Frontal cortex (tissue), 4 donors: Measurements from ENCODE around the gene RAD9B. TPM values are rescaled to one million over a fixed set of nuclear protein-coding genes. Genes with fewer than 3 reads are reported as not detected.
"Not testable (repeated sequence)": the region's sequence is repeated elsewhere in the genome, so short reads cannot be mapped to it uniquely, and the experiment has no call there.

Experiments
- DNase-seq, 2 donors: peaks; one replicate each; pipeline ENCODE4 v3.0.0; 2012; ENCODE audit warnings: low spot score in 2 of 2
- FAIRE-seq: peaks from 2 replicates; lab custom pipeline; 2012; peaks lifted over from hg19 to GRCh38; lab: Jason Lieb, UNC
- total RNA-seq: library from RNA; depleted of rRNA; stranded (reverse); fragments of >200 nt; gene quantifications from one replicate; pipeline ENCODE4 v1.2.3, GENCODE V29; 2014
- donor health status: control.
- donor health status: control.
- donor health status: control.

RAD9B gene
- total RNA-seq, 1 donor from 2014 or later, result 1.2 TPM

DNA sequence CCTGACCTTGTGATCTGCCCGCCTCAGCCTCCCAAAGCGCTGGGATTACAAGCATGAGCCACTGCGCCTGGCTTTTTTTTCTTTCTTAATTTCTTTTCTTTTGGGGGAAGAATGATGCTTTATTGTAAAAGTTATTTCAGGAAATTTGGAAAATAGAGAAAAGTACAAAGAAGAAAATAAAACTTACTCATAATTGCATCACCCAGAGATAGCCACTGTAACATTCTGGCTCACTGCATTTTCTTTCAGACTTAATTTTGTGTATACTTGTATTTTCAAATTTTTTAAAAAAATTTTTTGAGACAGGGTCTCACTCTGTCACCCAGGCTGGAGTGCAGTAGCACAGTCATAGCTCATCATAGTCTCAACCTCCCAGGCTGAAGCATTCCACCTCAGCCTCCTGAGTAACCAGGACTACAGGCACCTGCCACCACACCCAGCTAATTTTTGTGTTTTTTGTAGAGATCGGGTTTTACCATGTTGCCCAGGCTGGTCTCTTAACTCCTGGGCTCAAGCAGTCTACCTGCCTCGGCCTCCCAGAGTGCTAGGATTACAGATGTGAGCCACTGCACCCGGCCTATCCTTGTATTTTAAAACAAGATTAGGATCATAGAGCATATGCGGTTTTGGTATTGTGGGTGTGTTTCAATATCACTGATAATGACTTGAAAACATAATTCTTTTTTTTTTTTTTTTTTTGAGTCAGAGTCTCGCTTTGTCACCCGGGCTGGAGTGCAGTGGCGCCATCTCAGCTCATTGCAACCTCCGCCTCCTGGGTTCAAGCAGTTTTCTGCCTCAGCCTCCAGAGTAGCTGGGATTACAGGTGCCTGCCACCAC is 19.0 kb downstream of the RAD9B start:
- not testable (repeated sequence) for DNase-seq, FAIRE-seq

GRCh38 chr12:110528277-110528839 is 26.2 kb downstream of the RAD9B start:
- no peak for FAIRE-seq
- no peak for DNase-seq

DNA sequence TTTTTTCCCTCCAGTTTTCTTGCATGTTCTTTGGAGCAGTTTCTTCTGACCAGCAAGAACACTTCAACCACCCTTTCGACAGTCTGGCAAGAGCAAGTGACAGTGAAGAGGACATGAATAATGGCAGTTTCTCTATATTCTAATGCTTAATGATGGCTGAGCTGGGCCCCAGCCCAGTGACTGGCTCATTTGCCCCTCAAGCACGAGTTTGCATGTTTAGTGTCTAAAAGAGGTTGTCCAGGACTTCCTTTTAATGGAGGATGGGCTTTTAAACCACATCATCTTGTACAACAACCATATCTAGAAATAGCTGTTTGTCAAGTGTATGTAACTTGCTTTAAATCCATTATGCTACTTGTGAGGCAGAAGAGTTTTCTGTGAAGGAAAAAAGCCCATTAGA is 28.4 kb downstream of the RAD9B start:
- no peak for DNase-seq
- FAIRE-seq, result no peak

DNA sequence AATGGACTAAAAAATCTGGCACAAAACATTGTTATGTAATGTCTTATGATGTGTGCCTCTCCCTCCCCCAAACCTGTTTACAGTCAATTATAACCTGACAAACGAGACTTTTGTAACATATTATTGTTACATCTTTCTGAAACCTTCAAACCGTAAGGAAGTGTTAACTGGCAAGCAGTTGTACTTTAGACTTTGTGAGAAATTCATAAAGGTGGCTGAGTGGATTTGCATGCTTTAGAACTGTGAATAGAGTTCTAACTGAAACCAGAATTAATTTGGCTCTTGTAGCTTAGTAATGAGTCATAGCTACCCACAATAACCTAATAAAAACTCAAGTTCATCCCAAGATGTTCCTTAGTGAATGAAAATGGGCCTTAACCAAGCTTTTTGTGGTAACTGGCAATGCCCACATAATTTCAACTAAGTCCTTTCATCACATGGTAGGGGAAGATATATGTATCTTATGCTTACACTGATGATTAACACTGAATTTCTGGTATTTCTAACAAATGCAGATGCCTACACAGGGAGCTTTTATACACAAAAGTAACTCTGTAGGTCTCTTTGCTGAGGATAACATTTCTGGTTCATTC is 29.7 kb downstream of the RAD9B start:
- DNase-seq, result peak in 1 of 2 donors; percentile 25
- FAIRE-seq, result no peak

DNA sequence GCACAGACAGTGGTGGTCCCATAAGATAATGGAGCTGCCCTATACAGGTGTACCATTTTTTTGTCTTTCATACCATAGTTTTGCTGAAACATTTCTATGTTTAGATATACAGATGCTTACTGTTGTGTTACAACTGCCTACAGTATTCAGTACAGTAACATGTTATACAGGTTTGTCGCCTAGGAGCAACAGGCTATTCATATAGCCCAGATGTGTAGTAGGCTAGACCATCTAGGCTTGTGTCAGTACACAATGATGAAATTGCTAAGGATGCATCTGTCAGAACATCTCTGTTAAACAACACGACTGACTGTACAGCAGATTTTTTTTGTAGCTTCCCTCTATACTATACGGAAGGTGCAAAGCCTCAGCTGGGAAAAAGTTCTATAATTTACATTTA is 30.5 kb downstream of the RAD9B start:
- FAIRE-seq (no peak), DNase-seq (no peak)

GRCh38 chr12:110533607-110534006 is 31.5 kb downstream of the RAD9B start:
- no peak for DNase-seq
- no peak for FAIRE-seq

DNA sequence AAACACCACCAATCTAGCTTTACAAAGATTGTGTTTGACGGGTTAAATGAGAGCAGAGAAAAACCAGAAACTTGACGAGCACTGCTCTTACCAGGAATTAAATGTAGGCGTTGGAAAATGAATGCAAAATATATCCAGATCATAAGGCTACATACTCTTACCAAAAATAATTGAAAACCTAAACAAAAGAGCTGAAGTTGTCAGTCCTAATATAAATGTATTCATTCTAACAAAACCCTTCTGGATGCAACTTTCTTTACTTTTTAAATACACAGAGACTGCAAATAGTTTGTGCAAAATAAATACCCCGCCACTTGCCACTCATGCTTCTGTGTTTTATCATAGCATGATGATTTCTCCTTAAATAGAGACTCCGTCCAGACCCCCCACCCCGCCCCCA is 32.7 kb downstream of the RAD9B start:
- FAIRE-seq (no peak), DNase-seq (no peak)

GRCh38 chr12:110536834-110537604 is 34.9 kb downstream of the RAD9B start:
- no peak for FAIRE-seq

DNA sequence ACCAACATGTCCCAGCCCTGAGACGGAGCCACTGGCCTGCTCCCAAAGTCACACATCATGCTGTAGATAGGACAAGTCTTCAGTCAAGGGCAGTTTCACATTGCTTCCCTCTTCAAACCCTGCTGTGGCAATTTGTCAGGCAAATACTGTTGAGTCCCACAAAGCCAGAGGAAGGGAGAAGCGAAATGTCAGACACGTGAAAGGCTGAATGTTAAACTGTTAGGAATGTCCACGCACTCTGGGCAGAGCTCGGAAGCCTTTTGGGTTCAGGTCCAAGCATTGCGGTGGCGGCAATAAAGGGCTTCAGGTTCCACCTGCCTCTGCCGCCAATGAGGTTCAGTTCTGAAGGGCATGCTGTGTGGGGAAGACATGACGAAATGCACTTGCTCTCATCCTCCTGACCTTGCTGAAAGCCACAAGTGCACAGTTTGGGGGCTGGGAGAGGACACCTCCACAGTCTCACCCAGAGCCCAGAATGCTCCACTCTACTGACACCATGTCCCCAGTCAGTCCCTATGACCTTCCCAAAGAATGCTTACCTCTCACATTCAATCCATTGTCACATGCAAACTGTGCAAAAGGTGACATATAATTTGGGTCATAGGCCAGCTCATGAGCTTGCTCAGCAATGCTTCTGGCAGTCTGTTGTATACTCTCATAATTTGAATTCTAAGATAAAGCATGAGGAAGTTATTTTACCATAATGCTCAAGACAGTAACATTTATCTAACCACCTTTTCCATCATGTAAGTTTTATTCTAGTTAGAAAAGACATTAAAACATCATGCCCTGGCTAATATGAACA is 35.7 kb downstream of the RAD9B start:
- DNase-seq (no peak), FAIRE-seq (no peak)

More at GRCh38 chr12:110536834-110537604, 34.9 kb downstream of the RAD9B start:
- no peak for DNase-seq

DNA sequence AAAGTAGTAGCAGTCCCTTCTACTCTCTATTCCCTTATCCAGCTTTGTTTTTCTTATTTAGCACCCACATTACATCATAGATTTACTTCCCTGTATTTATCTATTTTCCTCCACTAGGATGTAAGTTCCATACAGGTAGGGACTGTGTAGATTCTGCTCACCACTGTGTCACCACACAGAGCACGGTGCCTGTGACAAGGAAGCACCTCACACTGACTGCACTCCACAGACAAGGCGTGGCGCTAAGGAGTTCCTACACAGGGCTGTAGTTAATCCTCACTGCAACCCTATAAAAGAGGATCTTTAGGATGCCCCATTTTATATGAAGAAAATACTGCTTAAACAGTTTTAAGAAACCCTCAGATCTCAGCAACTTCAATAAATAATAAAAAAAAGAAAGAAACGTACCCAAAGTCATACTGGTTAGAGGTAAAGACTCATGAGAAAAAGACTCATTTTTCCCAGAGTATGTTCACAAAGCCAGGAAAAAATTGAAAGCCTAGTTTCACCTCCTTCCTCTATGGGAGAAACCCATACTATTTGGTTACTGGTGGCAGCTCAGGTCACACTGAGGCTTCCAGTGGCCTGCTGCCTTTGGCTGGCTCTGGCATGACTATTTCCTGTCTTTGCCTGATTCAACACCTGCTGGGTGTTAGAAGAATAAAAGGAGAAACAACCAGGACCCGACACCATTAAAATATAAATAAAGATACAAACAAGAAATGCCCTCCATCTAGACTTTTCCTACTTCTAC is 36.9 kb downstream of the RAD9B start:
- DNase-seq (no peak), FAIRE-seq (no peak)

DNA sequence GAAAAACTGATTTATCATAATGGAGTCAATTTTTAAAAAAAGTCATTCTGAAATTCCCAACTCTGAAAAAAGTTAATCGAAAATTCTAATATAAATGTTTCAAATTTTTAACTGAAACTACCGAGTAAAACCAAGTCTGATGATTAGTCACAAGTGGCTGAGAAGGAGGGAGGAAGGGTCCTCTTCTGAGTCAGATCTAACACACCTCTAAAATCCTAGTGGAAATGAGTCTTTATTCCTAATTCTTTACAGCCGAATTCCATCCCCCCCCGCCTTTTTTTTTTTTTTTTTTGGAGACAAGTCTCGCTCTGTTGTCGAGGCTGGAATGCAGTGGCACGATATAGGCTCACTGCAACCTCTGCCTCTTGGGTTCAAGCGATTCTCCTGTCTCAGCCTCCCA is 37.9 kb downstream of the RAD9B start:
- no peak for DNase-seq
- no peak for FAIRE-seq

GRCh38 chr12:110543252-110543959 is 41.3 kb downstream of the RAD9B start:
- no peak for FAIRE-seq
- DNase-seq, result no peak

DNA sequence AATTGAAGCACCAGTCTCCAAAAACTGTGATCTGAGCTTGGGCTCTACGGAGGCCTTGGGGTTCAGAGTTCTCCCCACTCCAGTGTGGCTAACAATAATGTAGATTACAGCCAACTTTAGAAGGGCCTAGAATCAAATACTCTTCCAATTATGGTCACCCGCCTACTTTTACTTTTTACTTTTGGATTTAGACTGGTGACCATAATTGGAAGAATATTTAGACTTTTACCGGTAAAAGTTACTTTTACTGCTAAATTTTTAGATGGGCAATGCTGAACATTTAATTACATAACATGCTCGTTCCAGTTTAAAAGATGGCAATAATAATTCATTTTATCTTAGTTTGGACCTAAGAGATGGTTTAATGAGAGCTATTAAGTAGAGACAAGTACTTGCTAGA is 41.8 kb downstream of the RAD9B start:
- no peak for FAIRE-seq

DNA sequence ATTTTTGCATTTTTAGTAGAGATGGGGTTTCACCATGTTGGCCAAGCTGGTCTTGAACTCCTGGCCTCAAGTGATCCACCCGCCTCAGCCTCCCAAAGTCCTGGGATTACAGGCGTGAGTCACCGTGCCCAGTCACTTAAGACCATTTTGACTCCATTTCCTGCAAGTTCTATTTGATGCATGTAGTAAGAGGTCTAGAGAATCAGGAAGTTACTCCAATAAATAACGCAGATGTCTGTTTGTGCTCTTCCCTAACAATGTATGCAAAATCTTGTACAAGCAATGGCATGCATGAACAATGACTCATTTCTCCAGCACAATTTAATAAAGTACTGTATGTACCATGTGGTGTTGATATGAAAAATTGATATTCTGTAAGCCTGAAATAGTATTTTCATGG is 43.1 kb downstream of the RAD9B start:
- FAIRE-seq, DNase-seq: not testable (repeated sequence)

More for the DNA sequence above, 41.8 kb downstream of the RAD9B start:
- DNase-seq, result no peak

DNA sequence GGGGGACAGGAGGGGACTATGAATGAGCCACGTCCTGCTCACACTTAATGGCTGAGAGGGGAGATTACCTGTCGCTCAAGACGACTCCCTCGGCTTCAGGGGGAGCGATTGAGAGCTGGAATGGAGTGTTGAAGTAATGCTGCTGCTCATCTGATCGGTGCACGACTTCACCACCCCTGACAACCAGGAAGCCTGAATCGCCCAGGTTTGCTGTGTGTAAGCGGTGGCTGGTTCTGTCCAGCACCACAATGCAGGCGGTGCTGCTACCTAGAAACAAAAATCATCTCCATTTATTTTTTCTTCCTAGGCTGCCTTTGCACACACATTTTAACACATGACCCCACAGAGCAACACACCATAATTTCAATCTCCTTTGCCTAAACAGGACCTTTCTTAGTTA is 43.7 kb downstream of the RAD9B start:
- DNase-seq (no peak), FAIRE-seq (no peak)

DNA sequence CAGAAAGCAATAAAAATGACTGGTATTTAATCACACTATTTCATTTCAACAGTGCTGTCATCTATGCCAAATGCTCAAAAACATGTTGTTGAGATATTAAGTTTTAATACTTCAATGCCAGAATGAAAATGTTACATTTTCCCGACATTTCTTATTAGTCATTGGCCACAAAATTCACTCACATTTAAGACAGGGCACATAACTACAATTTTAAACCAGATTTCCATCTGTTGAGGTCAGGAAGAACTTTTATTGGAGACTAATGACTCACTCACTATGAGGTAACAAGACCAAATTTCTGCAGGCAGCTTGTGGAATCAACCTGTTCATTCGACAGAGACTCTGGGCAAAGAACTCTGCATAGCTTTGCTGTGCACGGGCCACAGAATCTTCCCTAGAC is 44.2 kb downstream of the RAD9B start:
- no peak for FAIRE-seq
- no peak for DNase-seq

GRCh38 chr12:110547090-110547489 is 45.0 kb downstream of the RAD9B start:
- FAIRE-seq (no peak), DNase-seq (no peak)

- FAIRE-seq (no peak), DNase-seq (no peak)
Observed at GRCh38 chr12:110548678-110549077, 46.5 kb downstream of the RAD9B start.
